OCI-LY1 (cell line): ENCODE results near the gene RGPD8.

Experiments
- EZH2 ChIP-seq: fragments of 200-600 bp; sonication (generic), shearing (Covaris generic); IDR thresholded peaks from 2 replicates; pipeline ENCODE4 v1.8.0; 2017; ENCODE audit warnings: borderline replicate concordance, mixed run types, mild to moderate bottlenecking, antibody characterized with exemption, low read length, moderate library complexity, mixed read lengths
- TF ChIP-seq, protein P1 (sequence below): fragments of 200-600 bp; sonication (generic), shearing (Covaris generic); IDR thresholded peaks from 2 replicates; pipeline ENCODE4 v1.5.1; 2017; ENCODE audit warnings: mild to moderate bottlenecking, antibody characterized with exemption, low read length, moderate library complexity, mixed read lengths

DNA sequence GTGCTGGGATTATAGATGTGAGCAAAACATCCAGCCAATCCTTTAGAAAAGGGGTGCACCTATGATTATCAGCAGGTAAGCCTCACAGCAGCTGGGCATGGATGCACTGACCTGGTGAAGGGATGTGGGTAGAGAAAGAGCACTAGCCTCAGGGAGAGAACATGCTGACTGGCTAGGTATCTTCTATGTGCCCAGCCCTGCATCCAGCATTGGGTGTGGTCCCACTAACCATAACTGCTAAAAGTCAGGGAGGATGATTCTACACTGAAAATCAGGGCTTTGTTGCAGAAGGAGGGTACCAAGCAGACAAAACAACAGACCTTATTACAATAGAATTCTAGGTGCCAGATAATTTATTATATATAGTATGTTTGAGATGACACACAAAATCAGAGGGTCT is 21.1 kb upstream of the RGPD8 start:
- TF ChIP-seq, protein P1, sequence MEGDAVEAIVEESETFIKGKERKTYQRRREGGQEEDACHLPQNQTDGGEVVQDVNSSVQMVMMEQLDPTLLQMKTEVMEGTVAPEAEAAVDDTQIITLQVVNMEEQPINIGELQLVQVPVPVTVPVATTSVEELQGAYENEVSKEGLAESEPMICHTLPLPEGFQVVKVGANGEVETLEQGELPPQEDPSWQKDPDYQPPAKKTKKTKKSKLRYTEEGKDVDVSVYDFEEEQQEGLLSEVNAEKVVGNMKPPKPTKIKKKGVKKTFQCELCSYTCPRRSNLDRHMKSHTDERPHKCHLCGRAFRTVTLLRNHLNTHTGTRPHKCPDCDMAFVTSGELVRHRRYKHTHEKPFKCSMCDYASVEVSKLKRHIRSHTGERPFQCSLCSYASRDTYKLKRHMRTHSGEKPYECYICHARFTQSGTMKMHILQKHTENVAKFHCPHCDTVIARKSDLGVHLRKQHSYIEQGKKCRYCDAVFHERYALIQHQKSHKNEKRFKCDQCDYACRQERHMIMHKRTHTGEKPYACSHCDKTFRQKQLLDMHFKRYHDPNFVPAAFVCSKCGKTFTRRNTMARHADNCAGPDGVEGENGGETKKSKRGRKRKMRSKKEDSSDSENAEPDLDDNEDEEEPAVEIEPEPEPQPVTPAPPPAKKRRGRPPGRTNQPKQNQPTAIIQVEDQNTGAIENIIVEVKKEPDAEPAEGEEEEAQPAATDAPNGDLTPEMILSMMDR = no peak
- TF ChIP-seq EZH2 = no peak
